Measurements from ENCODE around the gene TXNRD2. TPM values are rescaled to one million over a fixed set of nuclear protein-coding genes. Genes with fewer than 3 reads are reported as not detected.

The TXNRD2 gene
- total RNA-seq, 1 experiment from 2014 or later: 22.4 TPM

- H3K9me3 ChIP-seq (ENCODE audit: insufficient read depth, low read depth): no peaks in the 10 kb centered on the region
- no peaks in the 10 kb centered on the region for H3K79me2 ChIP-seq (ENCODE audit: low read depth)
- H3K4me3 ChIP-seq: no peak overlapping the region
- no peaks in the 10 kb centered on the region for H4K20me1 ChIP-seq (ENCODE audit: insufficient read depth)
- intact Hi-C loops (cut with micrococcal nuclease; ENCODE audit: unreplicated experiment): no loop called here
- no peak overlapping the region for H3K4me2 ChIP-seq
- H2AFZ ChIP-seq: no peak overlapping the region
- DNase-seq: no peak
- H3F3A ChIP-seq (ENCODE audit: insufficient read depth, low read depth): no peaks in the 10 kb centered on the region
- BruUV-seq (replicated peaks): no TSS peak
- ChIA-PET POLR2A (ENCODE audit: unreplicated experiment) (no interaction called here), CTCF (no interaction called here)
- no peaks in the 10 kb centered on the region for H3K36me3 ChIP-seq (ENCODE audit: low read depth)
- no peak for TF ChIP-seq EZH2 (IDR thresholded peaks at IDR 0.05; ENCODE audit: low read depth)
- TF ChIP-seq, protein P1, sequence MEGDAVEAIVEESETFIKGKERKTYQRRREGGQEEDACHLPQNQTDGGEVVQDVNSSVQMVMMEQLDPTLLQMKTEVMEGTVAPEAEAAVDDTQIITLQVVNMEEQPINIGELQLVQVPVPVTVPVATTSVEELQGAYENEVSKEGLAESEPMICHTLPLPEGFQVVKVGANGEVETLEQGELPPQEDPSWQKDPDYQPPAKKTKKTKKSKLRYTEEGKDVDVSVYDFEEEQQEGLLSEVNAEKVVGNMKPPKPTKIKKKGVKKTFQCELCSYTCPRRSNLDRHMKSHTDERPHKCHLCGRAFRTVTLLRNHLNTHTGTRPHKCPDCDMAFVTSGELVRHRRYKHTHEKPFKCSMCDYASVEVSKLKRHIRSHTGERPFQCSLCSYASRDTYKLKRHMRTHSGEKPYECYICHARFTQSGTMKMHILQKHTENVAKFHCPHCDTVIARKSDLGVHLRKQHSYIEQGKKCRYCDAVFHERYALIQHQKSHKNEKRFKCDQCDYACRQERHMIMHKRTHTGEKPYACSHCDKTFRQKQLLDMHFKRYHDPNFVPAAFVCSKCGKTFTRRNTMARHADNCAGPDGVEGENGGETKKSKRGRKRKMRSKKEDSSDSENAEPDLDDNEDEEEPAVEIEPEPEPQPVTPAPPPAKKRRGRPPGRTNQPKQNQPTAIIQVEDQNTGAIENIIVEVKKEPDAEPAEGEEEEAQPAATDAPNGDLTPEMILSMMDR (conservative IDR thresholded peaks at IDR 0.05): no peak
- H3K27me3 ChIP-seq (ENCODE audit: insufficient read depth, low read depth): no peaks in the 10 kb centered on the region
- no peak overlapping the region for H3K27ac ChIP-seq
- no peaks in the 10 kb centered on the region for H3K9me2 ChIP-seq (ENCODE audit: insufficient read depth)
- no peaks in the 10 kb centered on the region for H3K4me1 ChIP-seq (replicated peaks; ENCODE audit: insufficient read depth)
These were observed 24.1 kb downstream of the TXNRD2 start for GRCh38 chr22:19917389-19918138.

DNA sequence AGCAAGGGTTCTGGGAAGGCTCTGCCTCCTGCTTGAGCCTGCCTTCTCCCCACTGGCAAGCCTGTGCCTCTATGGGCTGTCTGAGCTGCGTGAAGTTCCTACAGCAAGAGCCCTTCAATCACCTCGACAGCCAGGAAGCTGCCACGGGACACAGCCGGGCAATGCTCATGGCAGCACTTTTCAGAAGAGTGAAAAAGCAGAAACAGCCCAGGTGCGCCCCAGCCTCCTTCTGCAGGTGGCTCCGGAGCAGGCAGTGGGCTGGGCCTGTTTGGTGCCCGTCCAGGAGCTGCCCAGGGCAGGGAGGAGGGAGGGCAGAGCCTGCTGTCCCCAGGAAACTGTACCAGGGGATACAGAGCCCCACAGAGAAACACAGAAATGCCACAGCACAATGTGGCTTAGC, 24.7 kb downstream of the TXNRD2 start:
- Histone ChIP-seq H3K79me2 (ENCODE audit: low read depth) (no peaks in the 10 kb centered on the region), H3F3A (ENCODE audit: insufficient read depth, low read depth) (no peaks in the 10 kb centered on the region), H3K27me3 (ENCODE audit: insufficient read depth, low read depth) (no peaks in the 10 kb centered on the region), H3K36me3 (ENCODE audit: low read depth) (no peaks in the 10 kb centered on the region), H4K20me1 (ENCODE audit: insufficient read depth) (no peaks in the 10 kb centered on the region), H2AFZ (no peak overlapping the region), H3K9me2 (ENCODE audit: insufficient read depth) (no peaks in the 10 kb centered on the region), H3K4me3 (no peak overlapping the region), H3K9me3 (ENCODE audit: insufficient read depth, low read depth) (no peaks in the 10 kb centered on the region), H3K27ac (no peak overlapping the region), H3K4me1 (replicated peaks; ENCODE audit: insufficient read depth) (no peaks in the 10 kb centered on the region), H3K4me2 (no peak overlapping the region)
- BruUV-seq (replicated peaks): no TSS peak
- DNase-seq: no peak
- intact Hi-C loops (cut with micrococcal nuclease; ENCODE audit: unreplicated experiment): no loop called here
- ChIA-PET POLR2A (ENCODE audit: unreplicated experiment) (no interaction called here), CTCF (no interaction called here)
- no peak for TF ChIP-seq EZH2 (IDR thresholded peaks at IDR 0.05; ENCODE audit: low read depth)
- TF ChIP-seq, protein P1 (conservative IDR thresholded peaks at IDR 0.05): no peak

DNA sequence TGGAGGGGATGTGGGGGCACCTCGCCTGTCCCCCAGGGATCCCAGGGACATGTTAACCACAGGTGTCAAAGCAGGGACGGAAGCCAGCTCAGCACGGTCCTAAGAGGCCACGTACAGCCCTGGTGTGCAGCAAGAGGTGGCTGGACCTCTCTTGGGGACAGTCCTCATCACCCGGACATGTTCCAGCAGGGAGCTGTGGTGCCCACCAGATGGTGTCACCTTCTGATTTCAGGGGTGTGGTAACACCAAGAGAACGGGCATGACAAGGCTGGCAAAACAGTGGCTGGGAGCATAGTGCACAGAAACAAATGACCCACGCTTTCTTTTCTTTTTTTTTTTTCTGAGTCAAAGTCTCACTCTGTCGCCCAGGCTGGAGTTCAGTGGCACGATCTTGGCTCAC, 25.6 kb downstream of the TXNRD2 start:
- TF ChIP-seq, protein P1 (conservative IDR thresholded peaks at IDR 0.05): no peak
- no peak for TF ChIP-seq EZH2 (IDR thresholded peaks at IDR 0.05; ENCODE audit: low read depth)
- BruUV-seq (replicated peaks): no TSS peak
- Histone ChIP-seq H3K27me3 (ENCODE audit: insufficient read depth, low read depth) (no peaks in the 10 kb centered on the region), H3K4me3 (no peak overlapping the region), H3K4me2 (no peak overlapping the region), H3K4me1 (replicated peaks; ENCODE audit: insufficient read depth) (no peaks in the 10 kb centered on the region), H3K9me3 (ENCODE audit: insufficient read depth, low read depth) (no peaks in the 10 kb centered on the region), H4K20me1 (ENCODE audit: insufficient read depth) (no peaks in the 10 kb centered on the region), H3K27ac (no peak overlapping the region), H3F3A (ENCODE audit: insufficient read depth, low read depth) (no peaks in the 10 kb centered on the region), H3K36me3 (ENCODE audit: low read depth) (no peaks in the 10 kb centered on the region), H3K79me2 (ENCODE audit: low read depth) (no peaks in the 10 kb centered on the region), H2AFZ (no peak overlapping the region), H3K9me2 (ENCODE audit: insufficient read depth) (no peaks in the 10 kb centered on the region)
- POLR2A ChIA-PET (ENCODE audit: unreplicated experiment): no interaction called here
- intact Hi-C loops (cut with micrococcal nuclease; ENCODE audit: unreplicated experiment): no loop called here
- DNase-seq: no peak
- CTCF ChIA-PET: no interaction called here

All from PC-9 (cell line).